SK-N-SH treated with all-trans-retinoic acid at 6 μM for 48 hours (cell line): ENCODE measurements around the gene TRAPPC6A.

ENCODE experiments used
- ATAC-seq: fragments of 200-7000 bp; cut with Tn5 transposase; 3 replicates; pipeline ENCODE4 v1.9.1; 2020; ENCODE audit warnings: mild to moderate bottlenecking, moderate library complexity
- ARNTL ChIP-seq: fragments of 450-650 bp; formaldehyde crosslinking; IDR thresholded peaks from 2 replicates; pipeline ENCODE4 v1.5.0; 2020; ENCODE audit warnings: low read depth, mild to moderate bottlenecking, moderate library complexity, borderline replicate concordance
- BACH2 ChIP-seq: fragments of 250-450 bp; sonication (Bioruptor Pico); IDR thresholded peaks from 2 replicates; pipeline ENCODE4 v1.9.0; 2021; ENCODE audit warnings: mild to moderate bottlenecking, borderline replicate concordance
- CSDC2 ChIP-seq: fragments of 250-450 bp; sonication (Bioruptor Pico); IDR thresholded peaks from 2 replicates; pipeline ENCODE4 v1.5.0; 2020; ENCODE audit warnings: mild to moderate bottlenecking, moderate library complexity
- ESRRG ChIP-seq: fragments of 250-450 bp; sonication (Bioruptor Pico); IDR thresholded peaks from 2 replicates; pipeline ENCODE4 v1.6.1; 2021; ENCODE audit warnings: mild to moderate bottlenecking
- GLIS3 ChIP-seq: fragments of 250-450 bp; sonication (Bioruptor Pico); IDR thresholded peaks from 2 replicates; pipeline ENCODE4 v1.5.0; 2020; ENCODE audit warnings: mild to moderate bottlenecking, moderate library complexity
- ISL1 ChIP-seq: fragments of 250-450 bp; sonication (Bioruptor Pico); IDR thresholded peaks from 2 replicates; pipeline ENCODE4 v2.1.2; 2022; ENCODE audit warnings: mild to moderate bottlenecking, moderate library complexity
- OSR1 ChIP-seq: fragments of 250-450 bp; sonication (Bioruptor Pico); IDR thresholded peaks from 2 replicates; pipeline ENCODE4 v1.8.0; 2022; ENCODE audit warnings: moderate library complexity, mild to moderate bottlenecking, inconsistent platforms
- PPARA ChIP-seq: fragments of 250-450 bp; sonication (Bioruptor Pico); IDR thresholded peaks from 2 replicates; pipeline ENCODE4 v1.5.0; 2020; ENCODE audit warnings: mild to moderate bottlenecking, borderline replicate concordance
- RARB ChIP-seq: fragments of 250-450 bp; sonication (Bioruptor Pico); IDR thresholded peaks from 2 replicates; pipeline ENCODE4 v1.8.0; 2021; ENCODE audit warnings: mild to moderate bottlenecking, moderate library complexity
- SNAI2 ChIP-seq: fragments of 250-450 bp; sonication (Bioruptor Pico); IDR thresholded peaks from 2 replicates; pipeline ENCODE4 v1.5.0; 2020; ENCODE audit warnings: mild to moderate bottlenecking, moderate library complexity
- TCF4 ChIP-seq: fragments of 250-450 bp; sonication (Bioruptor Pico); IDR thresholded peaks from 2 replicates; pipeline ENCODE4 v1.8.0; 2021; ENCODE audit warnings: mild to moderate bottlenecking, moderate library complexity, borderline replicate concordance
- TOX ChIP-seq: fragments of 250-450 bp; sonication (Bioruptor Pico); IDR thresholded peaks from 2 replicates; pipeline ENCODE4 v1.8.0; 2021; ENCODE audit warnings: mild to moderate bottlenecking, moderate library complexity, borderline replicate concordance
- ZFP3 ChIP-seq: fragments of 250-450 bp; sonication (Bioruptor Pico); IDR thresholded peaks from 2 replicates; pipeline ENCODE4 v1.5.0; 2020; ENCODE audit warnings: mild to moderate bottlenecking, moderate library complexity
- ZFP30 ChIP-seq: fragments of 450-650 bp; formaldehyde crosslinking; IDR thresholded peaks from 2 replicates; pipeline ENCODE4 v1.5.0; 2022; ENCODE audit warnings: mild to moderate bottlenecking, moderate library complexity
- ZNF70 ChIP-seq: fragments of 450-650 bp; formaldehyde crosslinking; IDR thresholded peaks from 2 replicates; pipeline ENCODE4 v1.5.0; 2020; ENCODE audit warnings: mild to moderate bottlenecking, moderate library complexity
- ZNF8 ChIP-seq: fragments of 450-650 bp; formaldehyde crosslinking; IDR thresholded peaks from 2 replicates; pipeline ENCODE4 v1.5.0; 2020; ENCODE audit warnings: mild to moderate bottlenecking, moderate library complexity
- TF ChIP-seq, protein P1 (sequence below): fragments of 250-450 bp; sonication (Bioruptor Pico); IDR thresholded peaks from 2 replicates; pipeline ENCODE4 v1.5.1; 2021; ENCODE audit warnings: mild to moderate bottlenecking, moderate library complexity
- TF ChIP-seq, protein P2 (sequence below): fragments of 250-450 bp; sonication (Bioruptor Pico); IDR thresholded peaks from 2 replicates; pipeline ENCODE4 v1.8.0; 2021; ENCODE audit warnings: low read depth, mild to moderate bottlenecking, moderate library complexity, borderline replicate concordance
- TF ChIP-seq, protein P3 (sequence below): fragments of 250-450 bp; sonication (Bioruptor Pico); IDR thresholded peaks from 2 replicates; pipeline ENCODE4 v1.5.0; 2020; ENCODE audit warnings: mild to moderate bottlenecking, moderate library complexity
- TF ChIP-seq, protein P4 (sequence below): fragments of 250-450 bp; sonication (Bioruptor Pico); IDR thresholded peaks from 2 replicates; pipeline ENCODE4 v1.5.1; 2020; ENCODE audit warnings: low read depth, mild to moderate bottlenecking, moderate library complexity

Gene TRAPPC6A

DNA sequence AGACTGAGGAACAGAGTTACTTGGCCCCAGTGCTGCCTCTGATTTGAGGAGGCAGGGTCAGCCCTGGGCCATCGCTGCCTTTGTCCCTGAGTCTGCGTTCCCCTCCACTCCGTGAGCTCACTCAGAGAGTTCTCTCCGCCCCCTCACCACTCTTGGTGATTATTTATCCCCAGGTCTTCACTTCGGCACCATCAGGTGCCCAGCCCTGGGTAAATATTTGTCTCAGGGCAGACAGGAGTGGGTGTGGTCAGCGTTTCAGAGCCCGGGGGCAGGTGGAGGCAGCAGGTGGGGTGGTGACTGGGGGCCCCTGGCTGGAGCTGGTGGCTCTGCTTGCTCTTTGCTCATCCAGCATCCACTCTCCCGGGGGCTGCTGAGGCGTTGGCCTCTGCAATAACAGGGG is 64.4 kb downstream of the TRAPPC6A start:
- TF ChIP-seq GLIS3 (no peak), ZFP30 (CRISPR knock-in tag) (no peak), ZFP3 (CRISPR knock-in tag) (no peak), ZNF8 (CRISPR knock-in tag) (no peak), ARNTL (CRISPR knock-in tag) (no peak), SNAI2 (CRISPR knock-in tag) (no peak), OSR1 (CRISPR knock-in tag) (no peak), ZNF70 (CRISPR knock-in tag) (no peak), BACH2 (no peak), CSDC2 (CRISPR knock-in tag) (no peak), PPARA (CRISPR knock-in tag) (no peak), TCF4 (no peak), RARB (CRISPR knock-in tag) (no peak), ESRRG (CRISPR knock-in tag) (no peak), ISL1 (CRISPR knock-in tag) (no peak), TOX (CRISPR knock-in tag) (no peak)
- TF ChIP-seq, protein P1, sequence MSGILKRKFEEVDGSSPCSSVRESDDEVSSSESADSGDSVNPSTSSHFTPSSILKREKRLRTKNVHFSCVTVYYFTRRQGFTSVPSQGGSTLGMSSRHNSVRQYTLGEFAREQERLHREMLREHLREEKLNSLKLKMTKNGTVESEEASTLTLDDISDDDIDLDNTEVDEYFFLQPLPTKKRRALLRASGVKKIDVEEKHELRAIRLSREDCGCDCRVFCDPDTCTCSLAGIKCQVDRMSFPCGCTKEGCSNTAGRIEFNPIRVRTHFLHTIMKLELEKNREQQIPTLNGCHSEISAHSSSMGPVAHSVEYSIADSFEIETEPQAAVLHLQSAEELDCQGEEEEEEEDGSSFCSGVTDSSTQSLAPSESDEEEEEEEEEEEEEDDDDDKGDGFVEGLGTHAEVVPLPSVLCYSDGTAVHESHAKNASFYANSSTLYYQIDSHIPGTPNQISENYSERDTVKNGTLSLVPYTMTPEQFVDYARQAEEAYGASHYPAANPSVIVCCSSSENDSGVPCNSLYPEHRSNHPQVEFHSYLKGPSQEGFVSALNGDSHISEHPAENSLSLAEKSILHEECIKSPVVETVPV (CRISPR knock-in tag), result no peak
- TF ChIP-seq, protein P2, sequence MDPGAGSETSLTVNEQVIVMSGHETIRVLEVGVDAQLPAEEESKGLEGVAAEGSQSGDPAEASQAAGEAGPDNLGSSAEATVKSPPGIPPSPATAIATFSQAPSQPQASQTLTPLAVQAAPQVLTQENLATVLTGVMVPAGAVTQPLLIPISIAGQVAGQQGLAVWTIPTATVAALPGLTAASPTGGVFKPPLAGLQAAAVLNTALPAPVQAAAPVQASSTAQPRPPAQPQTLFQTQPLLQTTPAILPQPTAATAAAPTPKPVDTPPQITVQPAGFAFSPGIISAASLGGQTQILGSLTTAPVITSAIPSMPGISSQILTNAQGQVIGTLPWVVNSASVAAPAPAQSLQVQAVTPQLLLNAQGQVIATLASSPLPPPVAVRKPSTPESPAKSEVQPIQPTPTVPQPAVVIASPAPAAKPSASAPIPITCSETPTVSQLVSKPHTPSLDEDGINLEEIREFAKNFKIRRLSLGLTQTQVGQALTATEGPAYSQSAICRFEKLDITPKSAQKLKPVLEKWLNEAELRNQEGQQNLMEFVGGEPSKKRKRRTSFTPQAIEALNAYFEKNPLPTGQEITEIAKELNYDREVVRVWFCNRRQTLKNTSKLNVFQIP (CRISPR knock-in tag), result no peak
- TF ChIP-seq, protein P3, sequence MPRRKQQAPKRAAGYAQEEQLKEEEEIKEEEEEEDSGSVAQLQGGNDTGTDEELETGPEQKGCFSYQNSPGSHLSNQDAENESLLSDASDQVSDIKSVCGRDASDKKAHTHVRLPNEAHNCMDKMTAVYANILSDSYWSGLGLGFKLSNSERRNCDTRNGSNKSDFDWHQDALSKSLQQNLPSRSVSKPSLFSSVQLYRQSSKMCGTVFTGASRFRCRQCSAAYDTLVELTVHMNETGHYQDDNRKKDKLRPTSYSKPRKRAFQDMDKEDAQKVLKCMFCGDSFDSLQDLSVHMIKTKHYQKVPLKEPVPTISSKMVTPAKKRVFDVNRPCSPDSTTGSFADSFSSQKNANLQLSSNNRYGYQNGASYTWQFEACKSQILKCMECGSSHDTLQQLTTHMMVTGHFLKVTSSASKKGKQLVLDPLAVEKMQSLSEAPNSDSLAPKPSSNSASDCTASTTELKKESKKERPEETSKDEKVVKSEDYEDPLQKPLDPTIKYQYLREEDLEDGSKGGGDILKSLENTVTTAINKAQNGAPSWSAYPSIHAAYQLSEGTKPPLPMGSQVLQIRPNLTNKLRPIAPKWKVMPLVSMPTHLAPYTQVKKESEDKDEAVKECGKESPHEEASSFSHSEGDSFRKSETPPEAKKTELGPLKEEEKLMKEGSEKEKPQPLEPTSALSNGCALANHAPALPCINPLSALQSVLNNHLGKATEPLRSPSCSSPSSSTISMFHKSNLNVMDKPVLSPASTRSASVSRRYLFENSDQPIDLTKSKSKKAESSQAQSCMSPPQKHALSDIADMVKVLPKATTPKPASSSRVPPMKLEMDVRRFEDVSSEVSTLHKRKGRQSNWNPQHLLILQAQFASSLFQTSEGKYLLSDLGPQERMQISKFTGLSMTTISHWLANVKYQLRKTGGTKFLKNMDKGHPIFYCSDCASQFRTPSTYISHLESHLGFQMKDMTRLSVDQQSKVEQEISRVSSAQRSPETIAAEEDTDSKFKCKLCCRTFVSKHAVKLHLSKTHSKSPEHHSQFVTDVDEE (CRISPR knock-in tag), result no peak
- TF ChIP-seq, protein P4, sequence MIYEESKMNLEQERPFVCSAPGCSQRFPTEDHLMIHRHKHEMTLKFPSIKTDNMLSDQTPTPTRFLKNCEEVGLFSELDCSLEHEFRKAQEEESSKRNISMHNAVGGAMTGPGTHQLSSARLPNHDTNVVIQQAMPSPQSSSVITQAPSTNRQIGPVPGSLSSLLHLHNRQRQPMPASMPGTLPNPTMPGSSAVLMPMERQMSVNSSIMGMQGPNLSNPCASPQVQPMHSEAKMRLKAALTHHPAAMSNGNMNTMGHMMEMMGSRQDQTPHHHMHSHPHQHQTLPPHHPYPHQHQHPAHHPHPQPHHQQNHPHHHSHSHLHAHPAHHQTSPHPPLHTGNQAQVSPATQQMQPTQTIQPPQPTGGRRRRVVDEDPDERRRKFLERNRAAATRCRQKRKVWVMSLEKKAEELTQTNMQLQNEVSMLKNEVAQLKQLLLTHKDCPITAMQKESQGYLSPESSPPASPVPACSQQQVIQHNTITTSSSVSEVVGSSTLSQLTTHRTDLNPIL, result no peak
- ATAC-seq, result no peak
